Daoy (cell line): Measurements from ENCODE around the gene CST8. TPM values are rescaled to one million over a fixed set of nuclear protein-coding genes. Genes with fewer than 3 reads are reported as not detected.
"Not testable (repeated sequence)": the region's sequence is repeated elsewhere in the genome, so short reads cannot be mapped to it uniquely, and the experiment has no call there.

Experiments used
- DNase-seq: peaks from one replicate; pipeline ENCODE4 v3.0.0-alpha.2; 2015; ENCODE audit warnings: low read depth
- total RNA-seq: library from RNA; depleted of rRNA; stranded (reverse); fragments of >200 nt; shearing (Covaris generic); gene quantifications from 2 replicates; pipeline ENCODE4 v1.2.3, GENCODE V29; 2014; rRNA removed

The CST8 gene
- total RNA-seq: not detected in 2 replicates

- no peak for DNase-seq
Measured at GRCh38 chr20:23490817-23491216, at the start of gene CST8. Gene CST8, plus strand, starts transcription at chr20:23491117. Its CDS starts 551 bp downstream, at chr20:23491668.

GRCh38 chr20:23441850-23442313, 49.0 kb upstream of the CST8 start:
- DNase-seq: peak; percentile 61

- no peak for DNase-seq
Measured at GRCh38 chr20:23442436-23442835, 48.5 kb upstream of the CST8 start.

- DNase-seq: no peak
Measured at GRCh38 chr20:23444859-23445258, 46.1 kb upstream of the CST8 start.

- peak; percentile 56 for DNase-seq
Measured at GRCh38 chr20:23445596-23446217, 45.2 kb upstream of the CST8 start.

- DNase-seq: peak; percentile 37
Measured at GRCh38 chr20:23446505-23446904, 44.4 kb upstream of the CST8 start.

- DNase-seq: no peak
Measured at GRCh38 chr20:23448167-23448566, 42.8 kb upstream of the CST8 start.

GRCh38 chr20:23449421-23449820, 41.5 kb upstream of the CST8 start:
- peak; percentile 13 for DNase-seq

- DNase-seq: no peak
Measured at GRCh38 chr20:23450877-23451276, 40.0 kb upstream of the CST8 start.

- no peak for DNase-seq
Measured at GRCh38 chr20:23451956-23452487, 38.9 kb upstream of the CST8 start.

- no peak for DNase-seq
Measured at GRCh38 chr20:23452776-23453175, 38.1 kb upstream of the CST8 start, which contains the start of gene CST11. Gene CST11, minus strand, starts transcription at chr20:23452876. Its CDS starts 65 bp downstream, at chr20:23452811.

GRCh38 chr20:23453549-23454543, 37.1 kb upstream of the CST8 start:
- no peak for DNase-seq

- DNase-seq: no peak
Measured at GRCh38 chr20:23454816-23455215, 36.1 kb upstream of the CST8 start.

GRCh38 chr20:23455639-23456038, 35.3 kb upstream of the CST8 start:
- DNase-seq: no peak

- DNase-seq: no peak
Measured at GRCh38 chr20:23456409-23456808, 34.5 kb upstream of the CST8 start.

- DNase-seq: no peak
Measured at GRCh38 chr20:23456873-23457272, 34.0 kb upstream of the CST8 start.

GRCh38 chr20:23459461-23460150, 31.3 kb upstream of the CST8 start:
- no peak for DNase-seq

GRCh38 chr20:23461180-23461579, 29.7 kb upstream of the CST8 start:
- no peak for DNase-seq

- not testable (repeated sequence) for DNase-seq
Measured at GRCh38 chr20:23466961-23467360, 24.0 kb upstream of the CST8 start.

GRCh38 chr20:23472306-23472705, 18.6 kb upstream of the CST8 start:
- not testable (repeated sequence) for DNase-seq

- DNase-seq: not testable (repeated sequence)
Measured at GRCh38 chr20:23473293-23473692, 17.6 kb upstream of the CST8 start.

- no peak for DNase-seq
Measured at GRCh38 chr20:23475395-23475794, 15.5 kb upstream of the CST8 start.
